Type B pancreatic cell (in vitro differentiated cells): ENCODE measurements around the gene C9orf152. TPM values are rescaled to one million over a fixed set of nuclear protein-coding genes. Genes with fewer than 3 reads are reported as not detected.

Experiments used
- DNase-seq: peaks from one replicate; pipeline ENCODE4 v3.0.0; 2021; ENCODE audit warnings: mixed read lengths; ENCODE audit not compliant: unreplicated experiment; ENCODE audit errors: extremely low spot score
- H3K27ac Mint-ChIP-seq: 2 replicates; pipeline ENCODE4 v1.8.0; 2021; ENCODE audit warnings: mild to moderate bottlenecking, mixed read lengths
- H3K27me3 Mint-ChIP-seq: 2 replicates; pipeline ENCODE4 v1.8.0; 2021; ENCODE audit warnings: mixed read lengths
- H3K36me3 Mint-ChIP-seq: 2 replicates; pipeline ENCODE4 v1.8.0; 2021; ENCODE audit warnings: mixed read lengths
- H3K4me1 Mint-ChIP-seq: one replicate; pipeline ENCODE4 v1.8.0; 2021; ENCODE audit warnings: mixed read lengths; ENCODE audit not compliant: unreplicated experiment
- H3K4me3 Mint-ChIP-seq: 2 replicates; pipeline ENCODE4 v1.8.0; 2021; ENCODE audit warnings: mild to moderate bottlenecking, mixed read lengths
- H3K9me3 Mint-ChIP-seq: 2 replicates; pipeline ENCODE4 v1.8.0; 2021; ENCODE audit warnings: mixed read lengths
- long read RNA-seq: library from polyadenylated mRNA; unstranded; transcript quantifications from one replicate; pipeline ENCODE4 v2.0.0, GENCODE V29; 2020
- total RNA-seq: library from RNA; stranded (reverse); gene quantifications from 2 replicates; pipeline ENCODE4 v1.2.1, GENCODE V29; 2021; ENCODE audit warnings: low replicate concordance
- TF ChIP-seq, protein P1 (sequence below): fragments of 200-600 bp; sonication (generic); conservative IDR thresholded peaks from 2 replicates; pipeline ENCODE4 v1.5.0; 2021; ENCODE audit warnings: antibody characterized with exemption, mild to moderate bottlenecking

Gene C9orf152, protein sequence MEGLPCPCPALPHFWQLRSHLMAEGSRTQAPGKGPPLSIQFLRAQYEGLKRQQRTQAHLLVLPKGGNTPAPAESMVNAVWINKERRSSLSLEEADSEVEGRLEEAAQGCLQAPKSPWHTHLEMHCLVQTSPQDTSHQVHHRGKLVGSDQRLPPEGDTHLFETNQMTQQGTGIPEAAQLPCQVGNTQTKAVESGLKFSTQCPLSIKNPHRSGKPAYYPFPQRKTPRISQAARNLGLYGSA
- total RNA-seq, result 0.48 and 2.8 TPM in 2 replicates
- long read RNA-seq, result 0 reads

DNA sequence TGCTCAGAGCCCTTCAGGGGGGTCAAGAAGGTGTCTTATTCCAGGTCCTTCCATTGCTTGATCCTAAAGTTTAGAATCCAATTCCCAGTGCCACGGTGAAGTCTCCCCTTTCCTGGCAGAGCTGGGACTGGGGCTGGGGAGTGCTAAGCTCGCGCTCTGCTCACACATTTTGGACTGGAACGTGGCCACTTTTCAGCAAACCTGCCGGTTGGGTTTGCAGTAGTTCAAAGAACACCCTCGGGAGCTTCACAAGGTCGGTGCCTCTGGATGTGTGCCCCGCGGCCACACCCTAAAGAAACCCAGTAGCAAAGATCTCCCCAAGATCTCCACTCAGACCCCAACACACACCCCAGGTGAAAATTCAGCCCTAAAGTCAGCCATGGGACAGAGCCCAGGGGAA lies at the start of gene C9orf152:
Gene C9orf152, minus strand, starts transcription at position 129 of the 400 bp plus-strand sequence. CDS start 580 bp downstream, outside the sequence.
- no peak within 1 kb of the TSS for H3K27ac Mint-ChIP-seq
- DNase-seq, result peak; percentile 29
- no peaks in the 10 kb centered on the region for H3K4me1 Mint-ChIP-seq
- no peaks in the 10 kb centered on the region for H3K36me3 Mint-ChIP-seq
- no peak within 1 kb of the TSS for H3K4me3 Mint-ChIP-seq
- no peaks in the 10 kb centered on the region for H3K9me3 Mint-ChIP-seq
- peaks cover 10% of the 10 kb centered on the region for H3K27me3 Mint-ChIP-seq
- TF ChIP-seq, protein P1, sequence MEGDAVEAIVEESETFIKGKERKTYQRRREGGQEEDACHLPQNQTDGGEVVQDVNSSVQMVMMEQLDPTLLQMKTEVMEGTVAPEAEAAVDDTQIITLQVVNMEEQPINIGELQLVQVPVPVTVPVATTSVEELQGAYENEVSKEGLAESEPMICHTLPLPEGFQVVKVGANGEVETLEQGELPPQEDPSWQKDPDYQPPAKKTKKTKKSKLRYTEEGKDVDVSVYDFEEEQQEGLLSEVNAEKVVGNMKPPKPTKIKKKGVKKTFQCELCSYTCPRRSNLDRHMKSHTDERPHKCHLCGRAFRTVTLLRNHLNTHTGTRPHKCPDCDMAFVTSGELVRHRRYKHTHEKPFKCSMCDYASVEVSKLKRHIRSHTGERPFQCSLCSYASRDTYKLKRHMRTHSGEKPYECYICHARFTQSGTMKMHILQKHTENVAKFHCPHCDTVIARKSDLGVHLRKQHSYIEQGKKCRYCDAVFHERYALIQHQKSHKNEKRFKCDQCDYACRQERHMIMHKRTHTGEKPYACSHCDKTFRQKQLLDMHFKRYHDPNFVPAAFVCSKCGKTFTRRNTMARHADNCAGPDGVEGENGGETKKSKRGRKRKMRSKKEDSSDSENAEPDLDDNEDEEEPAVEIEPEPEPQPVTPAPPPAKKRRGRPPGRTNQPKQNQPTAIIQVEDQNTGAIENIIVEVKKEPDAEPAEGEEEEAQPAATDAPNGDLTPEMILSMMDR, result no peak

DNA sequence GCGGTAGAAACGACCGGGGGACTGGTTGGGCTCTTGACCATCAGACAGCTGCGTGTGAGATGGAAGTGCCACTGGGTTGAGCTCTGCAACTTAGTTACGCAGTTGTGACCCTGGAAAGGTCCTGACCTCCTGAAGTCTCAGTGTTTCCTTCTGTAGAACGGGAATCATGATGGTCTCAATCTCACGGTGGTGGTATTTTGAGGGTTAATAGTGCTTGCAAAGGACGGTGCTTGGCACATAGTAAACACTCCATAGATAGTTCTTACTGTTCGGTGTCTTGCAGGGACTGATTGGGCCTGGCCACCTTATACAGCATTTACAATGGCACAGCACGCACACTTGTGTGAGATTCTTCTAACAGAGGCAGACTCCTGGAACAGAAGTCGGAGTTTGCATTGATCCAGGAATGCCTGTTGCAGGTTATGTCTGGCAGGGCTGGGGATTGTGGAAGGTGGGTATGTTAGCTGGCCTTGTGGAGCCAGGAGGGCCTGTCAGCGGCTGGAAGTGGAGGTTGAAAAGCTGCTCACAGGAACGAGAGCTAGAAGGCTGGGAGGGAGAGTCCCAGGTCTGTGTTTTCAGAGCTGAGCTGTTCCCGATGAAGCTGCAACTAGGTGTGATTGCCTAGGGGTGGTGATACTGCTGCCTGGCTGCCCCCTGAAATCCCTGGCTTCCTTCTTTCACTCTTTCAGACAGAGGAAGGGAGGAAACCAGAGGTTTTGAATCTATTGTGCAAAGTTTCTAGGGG lies 49.3 kb upstream of the C9orf152 start:
- TF ChIP-seq, protein P1, result no peak
- no peak for DNase-seq
- H3K9me3 Mint-ChIP-seq, result no peaks in the 10 kb centered on the region
- peaks cover 40% of the 10 kb centered on the region for H3K4me1 Mint-ChIP-seq
- H3K36me3 Mint-ChIP-seq, result peaks cover 4% of the 10 kb centered on the region
- peaks cover 4% of the 10 kb centered on the region for H3K27me3 Mint-ChIP-seq
- H3K27ac Mint-ChIP-seq, result peak overlapping the region; percentile 93
- peak overlapping the region; percentile 97 for H3K4me3 Mint-ChIP-seq

DNA sequence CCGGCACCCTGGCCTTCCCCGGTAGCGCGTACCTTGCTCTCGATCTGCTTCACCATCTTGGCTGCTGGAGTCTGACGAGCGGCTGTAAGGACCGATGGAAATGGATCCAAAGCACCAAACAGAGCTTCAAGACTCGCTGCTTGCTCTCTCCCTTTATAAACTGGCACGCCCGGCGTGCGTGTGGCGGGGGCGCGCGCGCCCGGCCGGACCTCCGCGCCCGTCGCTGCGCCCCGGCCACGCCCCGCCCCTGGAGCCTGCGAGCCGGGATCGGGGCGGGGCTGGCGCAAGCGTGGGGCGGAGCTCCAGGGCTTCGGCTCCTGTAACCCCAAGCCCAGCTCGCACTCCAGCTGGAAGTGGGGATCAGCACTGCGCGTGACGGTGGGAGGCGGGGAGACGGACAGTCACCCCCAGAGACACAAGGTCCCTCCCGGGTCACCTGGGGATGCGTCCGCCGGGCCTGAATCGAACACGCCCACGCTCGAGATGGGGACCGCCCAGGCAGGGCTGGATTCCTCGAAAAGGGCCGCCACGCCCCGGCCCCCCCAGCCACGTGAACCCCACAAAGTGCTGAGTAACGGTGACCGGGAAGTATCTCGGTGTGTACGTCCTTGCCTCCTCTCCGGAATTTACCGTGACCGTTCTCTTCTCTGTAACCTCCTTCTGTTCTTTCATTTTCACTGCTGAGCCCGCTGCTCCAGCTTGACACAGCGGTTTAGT lies 48.6 kb upstream of the C9orf152 start, which contains the start of gene TXN:
Gene TXN, minus strand, starts transcription at position 128 of the 717 bp plus-strand sequence. Its CDS starts 72 bp downstream, at position 56.
- TF ChIP-seq, protein P1, result no peak
- Mint-ChIP-seq H3K4me1 (peaks cover 40% of the 10 kb centered on the region), H3K4me3 (peak within 1 kb of the TSS; percentile 97), H3K27ac (peak within 1 kb of the TSS; percentile 93), H3K9me3 (no peaks in the 10 kb centered on the region), H3K36me3 (peaks cover 4% of the 10 kb centered on the region), H3K27me3 (peaks cover 4% of the 10 kb centered on the region)
- DNase-seq, result peak; percentile 87

DNA sequence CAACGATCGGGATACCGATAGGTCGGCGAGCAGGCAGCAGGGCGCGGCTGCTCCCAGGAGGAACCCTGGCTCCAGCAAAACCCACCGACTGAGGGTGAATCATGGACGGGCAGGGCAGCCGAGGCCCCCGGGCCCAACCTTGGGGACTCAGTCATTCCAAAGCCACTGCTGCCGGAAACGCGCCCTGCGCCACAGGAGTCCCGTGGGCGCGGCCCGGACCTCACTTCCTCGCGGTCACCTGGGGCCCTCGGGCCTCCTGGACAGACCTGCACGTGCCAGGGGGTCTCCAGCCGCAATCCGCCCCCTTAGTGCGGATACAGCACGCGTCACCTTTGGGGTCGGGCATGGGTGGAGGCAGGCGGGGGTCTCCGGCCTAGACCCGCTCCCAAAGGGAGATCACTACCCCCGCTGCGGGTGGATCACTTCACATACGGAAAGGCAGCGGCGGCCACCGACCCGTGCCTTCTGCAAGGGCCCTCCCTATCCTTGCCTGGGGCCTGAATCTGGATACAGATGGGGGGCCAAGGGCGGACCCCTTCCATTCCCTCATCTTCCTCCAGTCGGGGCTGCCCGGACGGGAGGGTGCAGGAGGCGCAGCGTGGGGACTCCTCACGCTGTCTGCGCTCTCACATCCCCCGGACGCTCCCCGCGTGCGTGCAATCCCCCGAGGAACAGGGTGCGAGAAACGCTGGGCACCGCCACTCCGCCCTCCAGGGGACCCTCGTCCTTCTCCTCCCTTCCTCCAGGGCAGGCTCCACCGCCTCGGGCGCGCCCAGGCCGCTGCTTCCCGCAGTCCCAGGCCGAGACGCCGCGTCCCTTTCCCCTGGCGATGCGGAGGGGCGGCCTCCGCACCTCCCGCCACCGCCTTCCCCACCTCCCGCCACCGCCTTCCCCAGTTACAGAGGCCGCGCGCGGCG lies 47.8 kb upstream of the C9orf152 start:
- Mint-ChIP-seq H3K36me3 (peaks cover 4% of the 10 kb centered on the region), H3K27me3 (peaks cover 4% of the 10 kb centered on the region), H3K9me3 (no peaks in the 10 kb centered on the region), H3K27ac (peak overlapping the region; percentile 93), H3K4me3 (peak overlapping the region; percentile 97), H3K4me1 (peaks cover 36% of the 10 kb centered on the region)
- TF ChIP-seq, protein P1, result no peak
- peak; percentile 72 for DNase-seq
